Hepatic stellate cell (primary cell): ENCODE results near the gene NPFFR1.
"Not testable (repeated sequence)": the region's sequence is repeated elsewhere in the genome, so short reads cannot be mapped to it uniquely, and the experiment has no call there.

Experiments
- DNase-seq: peaks from one replicate; pipeline ENCODE4 v3.0.0; 2011; ENCODE audit warnings: low spot score

NPFFR1 gene

DNA sequence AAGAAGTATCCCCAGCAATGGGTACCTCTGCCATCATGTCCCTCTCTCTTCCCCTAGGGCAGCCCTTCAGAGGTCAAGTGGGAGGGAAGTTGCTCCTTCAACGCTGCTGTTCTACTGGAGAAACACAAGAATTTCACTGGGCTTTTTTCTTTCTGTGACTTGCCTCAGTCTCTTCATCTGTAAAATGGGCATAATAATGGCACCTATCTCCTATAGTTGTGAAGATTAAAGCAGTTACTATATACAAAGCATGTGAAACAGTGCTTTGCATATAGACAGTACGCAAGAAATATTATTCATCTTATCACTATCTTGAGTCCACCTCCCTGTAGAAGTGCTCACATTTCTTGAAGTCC lies 1.6 kb upstream of the NPFFR1 start:
- DNase-seq: no peak

DNA sequence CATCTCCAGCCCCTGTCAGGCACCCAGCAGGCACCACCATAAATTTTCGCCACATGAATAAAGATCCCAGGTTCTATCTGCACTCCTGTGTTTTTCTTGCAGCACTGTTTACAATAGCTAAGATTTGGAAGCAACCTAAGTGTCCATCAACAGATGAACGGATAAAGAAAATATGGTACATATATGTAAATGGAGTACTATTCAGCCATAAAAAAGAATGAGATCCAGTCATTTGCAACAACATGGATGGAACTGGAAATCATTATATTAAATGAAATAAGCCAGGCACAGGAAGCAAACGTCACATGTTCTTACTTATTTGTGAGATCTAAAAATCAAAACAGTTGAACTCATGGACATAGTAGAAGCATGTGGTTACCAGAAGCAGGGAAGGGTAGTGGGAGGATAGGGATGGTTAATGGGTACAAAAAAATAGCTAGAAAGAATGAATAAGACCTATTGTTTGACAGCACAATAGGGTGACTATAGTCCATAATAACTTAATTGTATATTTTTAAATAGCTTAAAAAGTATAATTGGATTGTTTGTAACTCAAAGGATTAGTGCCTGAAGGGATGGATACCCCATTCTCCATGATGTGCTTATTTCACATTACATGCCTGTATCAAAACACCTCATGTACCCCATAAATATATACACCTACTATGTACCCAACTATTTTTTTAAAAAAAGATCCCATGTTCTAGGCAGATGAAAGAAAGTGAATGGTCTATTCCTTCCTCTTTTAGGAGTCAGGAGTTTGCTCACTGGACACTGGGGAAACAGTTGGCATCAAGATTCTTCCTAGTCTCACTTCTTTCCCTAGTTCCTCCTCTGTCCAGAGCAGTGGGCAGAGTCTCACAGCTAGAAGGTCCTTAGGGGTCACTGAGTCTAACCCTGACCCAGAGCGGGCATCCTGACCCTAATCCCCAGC lies 1.0 kb upstream of the NPFFR1 start:
- no peak for DNase-seq

DNA sequence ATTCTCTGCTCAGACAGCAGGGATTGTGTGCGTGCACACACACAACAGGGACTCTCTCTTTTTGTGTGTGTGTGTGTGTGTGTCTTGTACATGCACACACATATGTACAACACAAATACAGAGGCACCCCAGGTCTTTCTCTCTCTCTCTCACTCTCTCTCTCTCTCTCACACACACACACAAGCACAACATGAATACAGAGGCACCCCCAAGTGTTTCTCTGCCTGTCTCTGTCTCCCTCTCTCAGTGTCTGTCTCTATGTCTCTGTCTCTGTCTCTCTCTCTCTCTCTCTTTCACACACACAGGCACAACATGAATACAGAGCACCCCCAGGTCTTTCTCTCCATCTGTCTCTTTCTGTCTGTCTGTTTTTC lies 746 bp downstream of the NPFFR1 start:
- DNase-seq: no peak

DNA sequence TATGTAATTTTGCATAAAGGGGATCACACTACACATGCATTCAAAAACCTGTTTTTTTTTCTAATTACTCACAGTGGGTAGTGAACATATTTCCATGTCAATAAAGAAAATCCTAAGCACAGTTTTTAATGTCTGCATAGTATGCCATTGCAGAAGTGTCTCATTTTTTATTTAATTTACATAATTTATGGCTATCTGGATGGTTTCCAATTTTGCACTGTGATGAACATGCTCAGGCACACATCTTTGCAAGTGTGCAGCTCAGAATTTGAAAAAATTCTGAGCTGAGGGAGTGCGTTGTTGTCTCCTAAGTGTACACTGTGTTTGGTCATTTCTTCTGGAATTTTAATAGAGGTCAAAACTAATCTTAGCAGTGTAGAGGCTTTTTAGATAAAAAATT lies 2.2 kb downstream of the NPFFR1 start:
- no peak for DNase-seq

DNA sequence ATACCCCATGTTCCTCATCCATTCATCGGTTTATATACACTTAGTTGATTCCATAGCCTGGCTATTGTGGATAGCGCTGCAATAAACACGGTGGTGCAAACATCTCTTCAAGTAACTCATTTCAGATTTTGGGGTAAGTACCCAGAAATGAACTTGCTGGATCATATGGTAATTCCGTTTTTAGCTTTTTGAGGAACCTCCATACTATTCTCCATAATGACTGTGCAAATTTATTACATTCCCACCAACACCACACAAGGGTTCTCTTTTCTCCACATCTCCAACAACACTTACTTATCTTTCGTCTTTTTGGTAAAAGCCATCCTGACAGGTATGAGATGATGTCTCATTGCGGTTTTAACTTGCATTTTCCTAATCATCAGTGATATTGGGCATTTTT lies 3.7 kb downstream of the NPFFR1 start:
- DNase-seq: no peak

DNA sequence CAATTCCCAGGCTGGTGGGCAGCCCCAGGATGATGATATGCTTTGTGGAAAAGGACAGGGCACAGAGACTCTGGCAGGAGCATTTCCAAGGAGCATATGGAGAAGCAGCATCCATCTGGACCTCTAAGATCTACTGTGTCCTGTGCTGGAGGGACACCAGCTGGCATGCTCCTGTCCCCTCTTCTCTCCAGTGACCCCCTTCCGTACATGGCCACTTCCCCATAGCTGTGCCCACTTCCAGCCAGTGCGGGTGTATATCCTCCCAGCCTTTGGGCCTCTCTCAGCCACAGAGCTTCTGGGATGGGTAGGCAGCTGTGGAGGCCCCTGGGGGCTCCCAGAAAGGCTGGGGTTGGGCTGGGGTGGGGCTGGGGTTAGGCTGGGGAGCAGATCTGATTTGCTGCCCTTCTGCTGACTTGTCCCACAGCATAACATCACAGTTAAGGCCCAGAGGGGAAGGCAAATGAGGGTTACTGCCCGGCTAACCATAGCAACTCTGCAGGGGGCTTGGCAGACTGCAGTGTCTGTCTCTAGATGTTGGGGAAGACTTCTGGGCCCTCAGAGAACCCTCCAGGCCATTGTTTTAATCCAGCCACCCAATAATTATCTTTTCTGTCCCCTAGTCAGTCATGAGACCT lies 6.3 kb downstream of the NPFFR1 start:
- no peak for DNase-seq

DNA sequence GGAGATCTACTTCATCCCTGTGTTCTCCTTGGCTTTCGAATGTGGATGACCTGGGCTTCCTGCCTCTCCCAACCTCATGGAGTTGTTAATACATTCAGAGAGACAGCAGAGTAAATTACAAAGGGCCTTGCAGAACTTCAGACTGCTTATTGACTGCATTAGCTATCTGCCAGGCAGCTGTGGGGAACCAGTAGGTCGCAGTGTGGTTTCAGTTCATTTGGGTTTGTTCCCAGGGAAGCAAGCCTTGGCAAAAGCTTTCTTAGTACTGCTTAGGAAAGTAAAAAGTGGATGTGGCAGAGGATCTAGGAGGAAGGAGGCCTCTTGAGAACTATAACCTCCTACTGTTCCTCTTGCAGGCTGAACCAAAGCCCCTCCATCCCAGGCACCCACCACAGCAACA lies 9.2 kb downstream of the NPFFR1 start:
- DNase-seq: peak; percentile 37

DNA sequence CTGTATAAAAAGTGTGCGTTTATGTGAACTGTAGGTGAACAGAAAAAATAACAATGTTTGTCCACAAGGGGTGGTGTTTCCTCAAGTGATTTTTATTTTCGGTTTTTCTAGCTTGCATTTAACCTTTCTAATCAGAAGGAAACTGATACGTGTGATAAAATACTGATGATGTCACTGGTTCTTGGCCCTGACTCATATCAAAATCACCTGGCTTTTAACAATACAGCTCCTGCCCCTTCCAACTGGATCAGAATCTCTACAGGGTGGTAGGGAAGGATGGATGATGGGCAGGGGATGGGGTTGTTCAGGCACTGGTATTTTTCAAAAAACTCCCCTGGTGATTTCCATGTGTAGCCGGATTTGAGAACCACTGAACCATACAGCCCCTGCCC lies 10.9 kb downstream of the NPFFR1 start:
- DNase-seq: no peak

DNA sequence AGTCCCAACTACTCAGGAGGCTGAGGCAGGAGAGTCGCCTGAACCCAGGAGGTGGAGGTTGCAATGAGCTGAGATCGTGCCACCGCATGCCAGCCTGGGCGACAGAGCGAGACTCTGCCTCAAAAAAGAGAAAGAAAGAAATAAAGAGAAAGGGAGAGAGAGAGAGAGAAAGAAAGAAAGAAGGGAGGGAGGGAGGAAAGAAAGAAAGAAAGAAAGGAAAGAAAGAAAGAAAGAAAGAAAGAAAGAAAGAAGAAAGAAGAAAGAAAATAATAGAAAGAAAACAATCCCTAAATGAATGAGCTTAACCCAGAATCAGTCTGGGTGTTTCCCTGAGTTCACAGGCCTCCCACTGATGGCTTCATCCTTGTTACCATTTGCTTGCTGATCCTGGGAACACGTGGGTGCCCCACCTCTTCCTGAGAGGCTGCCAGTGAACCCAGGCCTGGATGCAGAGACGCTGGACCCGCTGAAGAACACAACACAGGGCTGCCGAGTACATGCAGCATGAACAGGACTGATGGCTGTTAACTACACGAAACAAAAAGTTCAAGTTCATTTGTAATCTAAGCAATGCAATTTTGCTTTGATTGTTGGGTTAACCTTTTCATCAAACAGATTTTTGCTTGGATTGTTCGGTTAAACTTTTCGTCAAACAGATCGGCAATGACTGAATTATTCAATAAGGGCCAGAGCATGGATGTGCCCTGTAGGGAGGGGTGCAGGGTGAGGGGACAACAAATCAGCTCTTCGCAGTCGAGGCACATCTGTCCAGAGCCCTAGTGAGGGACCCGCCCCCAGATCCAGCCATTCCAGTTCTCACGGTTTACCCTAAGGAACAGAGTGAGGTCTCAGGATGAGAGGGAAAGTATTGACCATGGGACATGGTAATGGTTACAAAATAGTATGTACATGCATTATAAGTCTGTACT lies 11.5 kb downstream of the NPFFR1 start:
- no peak for DNase-seq

DNA sequence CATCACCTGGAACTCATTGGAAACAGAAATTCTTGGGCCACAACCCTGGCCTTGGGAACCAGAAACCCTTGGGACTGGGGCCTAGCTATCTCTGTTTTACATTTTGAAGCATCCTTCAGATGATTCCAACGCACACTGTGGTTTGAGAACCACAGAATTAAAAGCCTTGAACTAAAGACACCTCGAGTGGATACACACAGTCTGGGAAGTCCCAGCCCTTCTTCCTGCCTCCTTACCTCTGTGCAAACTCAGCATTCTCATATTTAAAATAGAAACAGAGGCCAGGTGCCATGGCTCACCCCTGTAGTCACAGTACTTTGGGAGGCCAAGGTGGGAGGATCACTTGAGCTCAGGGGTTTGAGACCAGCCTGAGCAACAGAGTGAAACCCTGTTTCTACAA lies 12.9 kb downstream of the NPFFR1 start:
- DNase-seq: no peak

DNA sequence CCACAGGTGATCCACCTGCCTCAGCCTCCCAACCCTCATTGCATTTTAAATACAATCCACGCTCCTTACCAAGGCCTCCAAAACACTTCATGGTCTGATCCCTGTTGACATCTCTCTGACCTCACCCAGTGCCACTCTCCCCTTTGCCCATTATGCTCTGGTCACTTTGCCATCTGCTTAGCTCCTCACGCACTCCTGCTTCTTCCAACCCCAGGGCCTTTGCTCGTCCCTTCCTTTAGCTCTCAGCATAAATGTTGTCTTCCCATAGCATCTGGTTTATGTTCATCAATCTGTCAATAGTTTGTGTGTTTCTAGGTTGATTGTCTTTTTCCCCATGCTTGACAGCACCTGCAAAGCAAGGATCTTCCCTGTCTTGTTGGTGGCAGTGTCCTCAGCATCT lies 14.1 kb downstream of the NPFFR1 start:
- no peak for DNase-seq

DNA sequence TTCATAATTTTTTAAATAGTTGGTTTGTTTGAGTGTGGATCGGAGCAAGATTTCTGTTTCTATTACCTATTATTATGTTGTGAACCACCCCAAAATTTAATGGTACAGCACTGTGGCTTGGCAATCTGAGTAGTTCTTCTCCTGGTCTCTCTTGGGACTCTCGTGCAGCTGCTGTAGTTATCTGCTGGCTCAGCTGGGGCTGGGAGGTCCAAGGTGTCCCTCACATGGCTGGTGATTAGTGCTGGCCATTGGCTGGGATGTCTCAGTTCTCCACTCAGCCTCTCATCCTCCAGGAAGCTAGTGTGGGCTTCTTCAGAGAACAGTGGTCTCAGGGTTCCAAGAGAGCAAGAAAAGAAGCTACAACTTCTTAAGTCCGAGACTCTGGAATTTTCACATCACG lies 15.4 kb downstream of the NPFFR1 start:
- DNase-seq: no peak

DNA sequence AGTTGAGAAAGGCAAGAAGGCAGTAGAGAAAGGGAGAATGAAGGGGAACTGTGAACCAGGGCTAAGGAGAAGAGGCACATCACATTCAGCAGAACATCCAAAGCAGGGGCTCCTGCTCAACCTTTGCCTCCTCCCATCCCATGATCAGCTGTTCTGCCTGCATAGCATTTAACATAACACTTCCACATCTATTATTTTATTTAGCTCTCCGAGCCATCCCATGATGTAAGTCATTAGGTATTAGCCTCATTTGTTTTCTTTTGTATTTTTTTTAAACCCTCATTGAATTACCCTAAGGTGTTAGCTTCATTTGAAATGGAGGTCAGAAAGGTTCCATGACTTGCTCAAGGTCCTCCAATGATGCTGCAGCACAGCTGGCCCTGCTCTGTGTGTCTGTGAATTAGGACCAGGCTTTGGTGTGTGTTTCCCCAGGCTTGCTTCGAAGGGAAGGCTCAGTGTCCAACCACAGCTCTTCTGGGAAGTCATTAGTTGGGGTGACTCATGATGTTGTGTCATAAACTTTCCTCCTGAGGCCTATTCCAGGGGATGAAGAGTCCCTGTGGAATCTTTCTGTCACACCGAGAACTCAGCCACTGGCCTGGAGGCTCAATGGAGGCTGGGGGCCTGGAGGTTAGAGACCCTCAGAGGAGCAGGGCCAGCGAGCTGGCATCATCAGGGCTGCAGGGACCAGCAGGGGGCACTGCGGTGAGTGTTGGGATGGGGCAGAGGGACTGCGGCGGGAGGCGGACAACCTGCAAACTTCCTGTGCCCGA lies 16.5 kb downstream of the NPFFR1 start:
- DNase-seq: peak; percentile 93

DNA sequence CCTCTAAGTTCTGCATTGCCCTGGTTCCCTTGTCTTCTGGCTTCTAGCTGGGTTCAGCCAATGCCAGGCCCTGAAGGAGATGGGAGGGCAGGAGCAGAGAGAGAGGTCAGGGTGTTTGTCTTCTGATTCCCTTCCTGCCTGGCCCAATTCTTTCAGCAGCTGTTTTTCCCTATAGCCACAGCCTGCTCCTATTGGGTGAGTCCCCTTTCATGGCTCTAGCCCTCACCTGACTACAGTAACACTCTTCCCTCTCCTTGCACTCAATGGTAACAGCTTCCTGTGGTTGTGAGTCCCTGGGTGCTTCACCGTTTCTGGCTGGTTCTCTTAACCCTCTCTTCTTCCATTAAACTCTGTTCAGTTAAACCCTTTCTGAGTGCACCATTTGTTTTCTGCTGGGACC lies 17.1 kb downstream of the NPFFR1 start:
- no peak for DNase-seq

DNA sequence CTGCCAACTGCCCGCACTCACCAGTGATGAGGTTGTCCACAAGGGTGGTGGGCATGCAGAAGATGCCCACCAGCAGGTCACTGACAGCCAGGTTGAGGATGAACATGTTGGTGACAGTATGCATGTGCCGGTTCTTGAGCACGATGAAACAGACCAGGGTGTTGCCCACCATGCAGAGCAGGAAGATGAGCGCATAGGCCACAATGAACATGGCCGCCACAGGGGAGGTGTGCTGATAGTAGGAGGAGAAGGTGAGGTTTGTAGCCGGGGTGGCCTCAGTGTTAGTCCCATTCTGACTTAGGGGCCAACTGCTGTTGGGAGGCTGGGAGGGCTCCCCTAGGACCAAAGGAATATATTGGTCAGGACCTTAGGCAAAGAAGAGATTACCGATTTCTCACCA lies 17.7 kb downstream of the NPFFR1 start:
- DNase-seq: no peak

DNA sequence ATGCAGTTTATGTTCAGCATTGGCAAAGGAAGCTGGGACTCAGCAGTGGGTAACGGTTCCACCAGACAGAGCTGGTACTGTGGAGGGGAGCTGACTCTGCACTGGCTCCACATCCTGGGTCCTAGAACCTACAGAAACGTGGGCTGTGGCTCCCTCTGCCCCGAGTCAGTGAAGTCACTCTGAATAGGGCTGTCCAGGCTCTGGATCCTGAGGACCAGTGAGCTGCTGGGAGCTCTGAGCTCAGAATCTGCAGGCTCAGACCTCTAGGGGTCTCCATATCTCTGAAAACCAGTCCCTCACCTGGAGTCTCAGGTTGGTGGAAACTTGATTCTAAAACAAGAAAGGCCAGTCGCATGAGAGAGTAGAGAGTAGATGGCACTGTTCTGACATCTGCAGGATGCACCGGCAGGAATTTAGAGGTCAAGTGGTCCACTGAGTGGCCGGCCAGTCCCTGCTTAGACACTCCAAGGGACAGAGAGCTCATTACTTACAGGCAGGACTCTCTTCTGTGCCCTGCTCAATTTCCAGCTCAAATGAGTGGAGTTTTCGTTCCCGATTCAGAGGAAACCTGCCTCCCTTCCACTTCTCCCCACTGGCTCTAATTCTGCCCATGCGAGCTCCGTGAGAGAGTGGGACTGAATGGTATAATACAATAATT lies 18.6 kb downstream of the NPFFR1 start:
- no peak for DNase-seq

DNA sequence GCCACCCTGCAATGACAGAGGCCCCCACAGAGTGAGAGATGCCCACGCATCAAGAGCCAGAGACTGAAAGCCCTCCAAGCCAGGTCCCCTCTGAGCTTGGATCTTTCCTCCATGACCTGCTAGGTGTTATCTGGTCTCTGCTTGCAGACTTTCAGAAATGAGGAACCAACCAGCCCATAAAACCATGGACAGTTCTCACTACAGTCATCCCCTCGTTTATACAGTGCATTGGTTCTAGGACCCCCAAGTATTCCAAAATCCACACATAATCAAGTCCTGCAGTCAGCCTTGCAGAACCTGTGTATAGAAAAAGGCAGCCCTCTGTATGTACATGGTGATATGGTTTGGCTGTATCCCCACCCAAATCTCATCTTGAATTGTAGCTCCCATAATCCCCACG lies 23.1 kb downstream of the NPFFR1 start:
- DNase-seq: no peak

DNA sequence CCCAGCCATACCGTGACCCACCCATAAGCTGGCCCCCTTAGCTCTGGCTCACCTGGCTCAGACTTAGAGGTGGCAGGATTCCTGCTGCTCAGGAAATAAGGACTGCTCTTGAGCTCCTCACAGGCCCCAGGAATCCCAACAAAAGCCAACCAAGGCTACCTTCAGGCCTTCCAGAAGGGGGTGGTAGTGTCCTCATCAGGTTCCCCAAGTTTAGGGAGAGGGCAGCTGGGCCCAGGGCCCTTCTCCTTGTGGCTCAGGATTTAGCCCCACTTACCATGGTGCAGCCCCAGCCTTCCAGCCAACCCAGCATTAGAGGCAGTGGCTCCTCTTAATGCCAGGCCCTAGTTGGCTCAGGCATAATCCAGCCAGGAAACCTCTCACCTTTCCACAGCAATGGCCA lies 23.5 kb downstream of the NPFFR1 start:
- DNase-seq: no peak

DNA sequence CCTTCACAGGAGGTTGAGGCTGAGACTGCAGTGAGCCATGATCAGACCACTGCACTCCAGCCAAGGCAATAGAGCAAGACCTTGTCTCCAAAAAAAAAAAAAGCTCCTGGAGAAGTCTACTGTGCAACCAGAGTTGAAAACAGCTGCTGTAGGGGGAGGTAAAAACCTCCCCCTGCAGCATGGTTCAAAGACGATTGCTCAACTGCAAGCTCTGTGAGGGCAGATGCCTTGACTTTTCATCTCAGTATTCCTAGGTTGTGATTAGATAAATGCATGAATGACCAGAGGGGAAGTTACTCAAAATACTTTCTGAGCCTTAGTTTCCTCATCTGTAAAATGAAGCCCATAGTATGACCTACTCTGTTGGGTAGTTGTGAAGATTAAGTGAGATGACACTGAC lies 25.6 kb downstream of the NPFFR1 start:
- no peak for DNase-seq

DNA sequence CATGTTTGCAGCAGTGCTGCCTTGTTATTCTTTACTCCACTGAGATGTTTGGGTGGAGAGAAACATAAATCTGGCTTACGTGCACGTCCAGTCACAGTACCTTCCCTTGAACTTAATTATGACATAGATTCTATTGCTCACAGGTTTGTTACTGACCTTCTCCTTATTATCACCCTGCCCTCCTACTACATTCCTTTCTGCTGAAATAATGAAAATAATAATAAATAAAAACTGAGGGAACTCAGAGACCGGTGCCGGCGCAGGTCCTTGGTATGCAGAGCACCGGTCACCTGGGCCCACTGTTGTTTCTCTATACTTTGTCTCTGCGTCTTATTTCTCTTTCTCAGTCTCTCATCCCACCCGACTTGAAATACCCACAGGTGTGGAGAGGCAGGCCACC lies 26.0 kb downstream of the NPFFR1 start:
- not testable (repeated sequence) for DNase-seq

DNA sequence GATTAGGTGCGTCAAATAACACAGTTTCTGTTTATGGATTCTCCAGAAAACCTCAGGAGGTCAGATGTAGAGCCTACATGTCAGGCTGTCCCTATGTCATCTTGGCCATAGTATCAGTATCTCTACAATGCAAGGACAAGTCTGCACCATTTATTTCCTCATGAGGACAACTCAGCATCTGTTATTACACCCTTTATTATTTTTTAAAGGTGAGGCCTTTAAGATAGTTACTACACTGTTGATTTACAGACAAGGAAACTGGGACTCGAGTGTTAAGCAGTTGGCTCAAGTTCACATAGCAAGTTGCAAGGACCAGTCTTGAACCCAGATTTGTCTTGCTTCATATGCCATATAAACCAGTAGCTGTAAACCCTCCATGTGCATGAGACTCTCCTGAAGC lies 27.3 kb downstream of the NPFFR1 start:
- no peak for DNase-seq
